Chondrocyte (in vitro differentiated cells): Measurements from ENCODE around the gene OR5A1. TPM values are rescaled to one million over a fixed set of nuclear protein-coding genes. Genes with fewer than 3 reads are reported as not detected.
A peak's percentile ranks its signal among the peaks of the same experiment; 100 is the strongest.

Experiments used
- DNase-seq: peaks from one replicate; pipeline ENCODE4 v3.0.0; 2021; ENCODE audit warnings: mixed read lengths, low spot score
- H3K27ac Mint-ChIP-seq: one replicate; pipeline ENCODE4 v1.8.0; 2021; ENCODE audit warnings: mild to moderate bottlenecking, moderate library complexity, mixed read lengths; ENCODE audit not compliant: unreplicated experiment
- H3K27me3 Mint-ChIP-seq: 2 replicates; pipeline ENCODE4 v1.8.0; 2021; ENCODE audit warnings: low read depth, mixed read lengths
- H3K36me3 Mint-ChIP-seq: 2 replicates; pipeline ENCODE4 v1.8.0; 2021; ENCODE audit warnings: low read depth, mixed read lengths
- H3K4me1 Mint-ChIP-seq: 2 replicates; pipeline ENCODE4 v1.8.0; 2021; ENCODE audit warnings: low read depth, mild to moderate bottlenecking, mixed read lengths
- H3K4me3 Mint-ChIP-seq: one replicate; pipeline ENCODE4 v1.8.0; 2021; ENCODE audit warnings: mild to moderate bottlenecking, moderate library complexity, mixed read lengths; ENCODE audit not compliant: unreplicated experiment
- H3K9me3 Mint-ChIP-seq: 2 replicates; pipeline ENCODE4 v1.8.0; 2021; ENCODE audit warnings: low read depth, mixed read lengths
- total RNA-seq: library from RNA; stranded (reverse); gene quantifications from 3 replicates; pipeline ENCODE4 v1.2.1, GENCODE V29; 2021
- TF ChIP-seq, protein P1 (sequence below): fragments of 200-600 bp; sonication (generic); IDR thresholded peaks from 2 replicates; pipeline ENCODE4 v1.5.0; 2021; ENCODE audit warnings: antibody characterized with exemption, mild to moderate bottlenecking, moderate library complexity

Gene OR5A1
- total RNA-seq, 1 donor from 2014 or later, result not detected

DNA sequence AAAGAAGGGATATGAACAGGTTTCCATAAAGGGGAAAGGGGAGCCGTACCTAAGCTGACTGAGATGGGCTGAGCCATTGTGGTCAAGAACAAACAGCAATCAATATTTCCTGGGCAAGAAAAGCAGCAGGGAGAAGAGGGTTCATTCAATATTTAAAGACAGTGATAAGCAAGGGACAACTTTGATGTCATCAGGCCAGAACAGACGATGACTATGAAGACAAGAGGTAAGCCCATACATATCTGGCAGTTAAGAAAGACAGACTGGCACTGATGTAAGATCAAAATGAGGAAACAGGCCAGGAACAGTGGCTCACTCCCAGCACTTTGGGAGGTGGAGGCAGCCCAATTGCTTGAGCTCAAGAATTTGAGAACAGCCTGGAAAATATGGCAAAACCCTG is 12.4 kb upstream of the OR5A1 start:
- no peak overlapping the region for H3K27ac Mint-ChIP-seq
- no peak overlapping the region for H3K4me3 Mint-ChIP-seq
- no peak for DNase-seq
- TF ChIP-seq, protein P1, sequence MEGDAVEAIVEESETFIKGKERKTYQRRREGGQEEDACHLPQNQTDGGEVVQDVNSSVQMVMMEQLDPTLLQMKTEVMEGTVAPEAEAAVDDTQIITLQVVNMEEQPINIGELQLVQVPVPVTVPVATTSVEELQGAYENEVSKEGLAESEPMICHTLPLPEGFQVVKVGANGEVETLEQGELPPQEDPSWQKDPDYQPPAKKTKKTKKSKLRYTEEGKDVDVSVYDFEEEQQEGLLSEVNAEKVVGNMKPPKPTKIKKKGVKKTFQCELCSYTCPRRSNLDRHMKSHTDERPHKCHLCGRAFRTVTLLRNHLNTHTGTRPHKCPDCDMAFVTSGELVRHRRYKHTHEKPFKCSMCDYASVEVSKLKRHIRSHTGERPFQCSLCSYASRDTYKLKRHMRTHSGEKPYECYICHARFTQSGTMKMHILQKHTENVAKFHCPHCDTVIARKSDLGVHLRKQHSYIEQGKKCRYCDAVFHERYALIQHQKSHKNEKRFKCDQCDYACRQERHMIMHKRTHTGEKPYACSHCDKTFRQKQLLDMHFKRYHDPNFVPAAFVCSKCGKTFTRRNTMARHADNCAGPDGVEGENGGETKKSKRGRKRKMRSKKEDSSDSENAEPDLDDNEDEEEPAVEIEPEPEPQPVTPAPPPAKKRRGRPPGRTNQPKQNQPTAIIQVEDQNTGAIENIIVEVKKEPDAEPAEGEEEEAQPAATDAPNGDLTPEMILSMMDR, result no peak
- H3K4me1 Mint-ChIP-seq, result no peaks in the 10 kb centered on the region
- H3K36me3 Mint-ChIP-seq, result no peaks in the 10 kb centered on the region
- H3K9me3 Mint-ChIP-seq, result no peaks in the 10 kb centered on the region
- H3K27me3 Mint-ChIP-seq, result peaks cover 15% of the 10 kb centered on the region

DNA sequence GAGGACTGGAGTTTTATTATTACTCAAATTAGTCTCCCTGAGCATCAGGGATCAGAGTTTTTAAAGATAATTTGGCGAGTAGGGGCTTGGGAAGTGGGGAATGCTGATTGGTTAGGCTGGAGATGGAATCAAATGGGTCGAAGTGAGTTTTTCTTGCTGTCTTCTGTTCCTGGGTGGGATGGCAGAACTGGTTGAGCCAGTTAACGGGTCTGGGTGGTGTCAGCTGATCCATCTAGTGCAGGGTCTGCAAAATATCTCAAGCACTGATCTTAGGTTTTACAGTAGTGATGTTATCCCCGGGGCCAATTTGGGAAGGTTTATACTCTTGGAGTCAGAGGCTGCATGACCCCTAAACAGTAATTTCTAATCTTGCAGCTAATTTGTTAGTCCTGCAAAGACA is 11.1 kb upstream of the OR5A1 start:
- Mint-ChIP-seq H3K4me3 (no peak overlapping the region), H3K36me3 (no peaks in the 10 kb centered on the region), H3K27me3 (peaks cover 19% of the 10 kb centered on the region), H3K27ac (no peak overlapping the region), H3K9me3 (no peaks in the 10 kb centered on the region), H3K4me1 (no peaks in the 10 kb centered on the region)
- no peak for DNase-seq
- TF ChIP-seq, protein P1, result no peak

DNA sequence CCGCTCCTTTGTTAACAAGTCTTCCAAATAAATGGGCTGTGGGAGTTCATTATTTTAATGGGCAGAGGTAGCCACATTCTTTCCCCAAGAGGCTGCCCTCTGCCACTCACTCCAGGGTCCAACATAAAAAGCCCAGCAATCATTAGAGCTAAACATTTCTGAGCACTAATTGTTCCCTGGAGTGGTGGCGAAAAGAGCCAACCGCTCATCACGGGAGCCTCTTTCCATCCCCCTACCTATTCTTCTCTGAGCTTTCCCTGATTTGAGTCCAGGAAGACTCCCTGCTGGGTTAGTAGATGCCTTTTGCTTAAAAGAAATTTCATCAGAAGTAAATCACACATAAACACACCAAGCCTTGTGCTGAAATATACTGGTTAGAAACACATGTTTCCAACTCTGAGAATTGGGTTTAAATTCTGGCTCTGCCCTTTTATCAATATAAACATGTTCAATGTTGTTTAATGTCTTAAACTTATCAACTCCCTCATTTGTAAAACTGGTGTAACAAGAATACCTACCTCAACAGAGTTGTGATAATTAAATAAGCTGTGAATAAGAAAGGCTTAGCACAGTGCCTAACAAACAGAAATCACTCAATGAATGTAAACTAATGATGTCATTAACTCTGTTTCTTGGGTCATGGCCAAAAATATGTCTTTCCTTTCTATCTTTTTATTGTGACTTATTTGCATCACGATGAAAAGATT is 9.8 kb upstream of the OR5A1 start, which contains the start of gene OR5A2:
OR5A2 (minus strand) TSS at position 53 of the 707 bp plus-strand sequence. CDS start 3,460 bp downstream, outside the sequence.
- Mint-ChIP-seq H3K27ac (no peak within 1 kb of the TSS), H3K9me3 (no peaks in the 10 kb centered on the region), H3K4me3 (no peak within 1 kb of the TSS), H3K27me3 (peaks cover 22% of the 10 kb centered on the region), H3K4me1 (no peaks in the 10 kb centered on the region), H3K36me3 (no peaks in the 10 kb centered on the region)
- DNase-seq, result no peak
- TF ChIP-seq, protein P1, result no peak

DNA sequence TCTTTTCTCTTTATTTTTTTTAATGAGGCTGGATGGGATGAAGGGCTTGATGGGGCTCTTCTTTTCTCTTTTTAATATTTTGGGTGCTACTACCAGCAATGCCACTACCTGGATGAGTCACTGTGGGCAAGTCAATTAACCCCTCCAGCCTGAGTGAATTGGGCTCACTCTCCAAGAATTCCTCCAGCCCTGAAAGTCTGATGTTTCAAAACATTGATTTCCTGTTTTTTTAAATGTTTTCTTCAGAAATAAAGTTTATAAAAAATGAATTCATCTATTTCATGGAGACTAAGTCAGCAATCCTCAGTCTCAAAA is 9.2 kb upstream of the OR5A1 start:
- peaks cover 27% of the 10 kb centered on the region for H3K27me3 Mint-ChIP-seq
- no peak overlapping the region for H3K4me3 Mint-ChIP-seq
- TF ChIP-seq, protein P1, result no peak
- no peaks in the 10 kb centered on the region for H3K36me3 Mint-ChIP-seq
- H3K27ac Mint-ChIP-seq, result no peak overlapping the region
- H3K4me1 Mint-ChIP-seq, result no peaks in the 10 kb centered on the region
- DNase-seq, result no peak
- H3K9me3 Mint-ChIP-seq, result no peaks in the 10 kb centered on the region

DNA sequence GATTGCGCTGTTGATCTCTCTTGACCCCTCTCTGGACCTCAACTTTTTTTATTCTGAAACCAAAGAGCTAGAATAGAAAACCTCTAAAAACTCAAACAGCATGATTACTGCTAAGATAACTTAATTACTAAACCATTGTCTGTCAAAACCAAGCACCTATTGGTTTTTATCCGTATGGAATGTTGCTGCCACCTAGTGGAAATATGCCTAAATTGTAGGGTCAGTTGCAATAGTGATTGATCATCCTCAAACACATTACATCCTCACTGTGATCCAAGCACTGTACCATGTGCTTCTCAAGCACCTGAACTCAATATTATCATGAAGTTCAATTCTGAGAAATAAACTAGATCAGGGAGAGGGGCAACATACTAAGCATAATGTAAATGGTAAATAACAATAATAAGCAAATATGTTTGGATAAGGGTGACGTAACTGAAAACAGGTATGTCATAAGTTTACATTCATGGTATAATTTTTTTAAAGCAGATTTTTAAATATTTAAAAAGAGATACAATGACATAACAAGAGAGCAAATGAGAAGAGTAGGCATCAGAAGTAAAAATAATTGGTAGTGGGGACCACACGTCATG is 6.2 kb upstream of the OR5A1 start:
- no peaks in the 10 kb centered on the region for H3K36me3 Mint-ChIP-seq
- no peaks in the 10 kb centered on the region for H3K4me1 Mint-ChIP-seq
- TF ChIP-seq, protein P1, result peak; percentile 83
- no peaks in the 10 kb centered on the region for H3K9me3 Mint-ChIP-seq
- no peak overlapping the region for H3K27ac Mint-ChIP-seq
- peaks cover 33% of the 10 kb centered on the region for H3K27me3 Mint-ChIP-seq
- no peak overlapping the region for H3K4me3 Mint-ChIP-seq
- no peak for DNase-seq
